A673 (cell line): ENCODE results near the gene PAX5. TPM values are rescaled to one million over a fixed set of nuclear protein-coding genes. Genes with fewer than 3 reads are reported as not detected.

Source experiments
- BruUV-seq: library from RNA; stranded (reverse); fragments of 400-500 nt; replicated peaks from 2 replicates; lab custom pipeline; 2021; lab: Mats Ljungman, UMichigan
- CTCF ChIA-PET: fragments of 300-600 bp; sonication (Branson Sonifier 250); formaldehyde crosslinking; loops from one replicate; lab custom pipeline; 2022; ENCODE audit warnings: antibody characterized with exemption; lab: Charles Lee
- POLR2A ChIA-PET: fragments of 300-600 bp; sonication (Branson Sonifier 250); formaldehyde crosslinking; loops from one replicate; lab custom pipeline; 2022; ENCODE audit warnings: antibody characterized with exemption; ENCODE audit not compliant: low non-redundant PET; lab: Charles Lee
- DNase-seq: peaks from one replicate; pipeline ENCODE4 v3.0.0-alpha.2; 2015; ENCODE audit warnings: low spot score
- H3K27ac ChIP-seq: fragments of 200-600 bp; sonication (generic); 2 replicates; pipeline ENCODE4 v1.5.1; 2016; ENCODE audit warnings: mixed run types, low read depth, mild to moderate bottlenecking, mixed read lengths, antibody characterized with exemption, low read length; ENCODE audit not compliant: poor library complexity, severe bottlenecking
- H3K27me3 ChIP-seq: fragments of 200-600 bp; sonication (generic); replicated peaks from 2 replicates; pipeline ENCODE4 v1.6.1; 2017; ENCODE audit warnings: mixed run types, low read depth, mild to moderate bottlenecking, mixed read lengths, antibody characterized with exemption, low read length; ENCODE audit not compliant: insufficient read depth, poor library complexity
- H3K36me3 ChIP-seq: fragments of 200-600 bp; sonication (generic); 2 replicates; pipeline ENCODE4 v1.6.1; 2016; ENCODE audit warnings: mixed run types, mild to moderate bottlenecking, mixed read lengths, antibody characterized with exemption, low read length; ENCODE audit not compliant: insufficient read depth, poor library complexity, severe bottlenecking
- H3K4me1 ChIP-seq: fragments of 200-600 bp; sonication (generic); 2 replicates; pipeline ENCODE4 v1.6.1; 2017; ENCODE audit warnings: mixed run types, mild to moderate bottlenecking, mixed read lengths, antibody characterized with exemption, low read length; ENCODE audit not compliant: insufficient read depth, poor library complexity, severe bottlenecking
- H3K4me3 ChIP-seq: fragments of 200-600 bp; sonication (generic); 2 replicates; pipeline ENCODE4 v1.5.1; 2016; ENCODE audit warnings: low read depth, mixed run types, mild to moderate bottlenecking, mixed read lengths, low read length; ENCODE audit not compliant: poor library complexity, severe bottlenecking
- H3K9me3 ChIP-seq: fragments of 200-600 bp; sonication (generic); 2 replicates; pipeline ENCODE4 v1.6.1; 2016; ENCODE audit warnings: mixed run types, low read depth, mild to moderate bottlenecking, mixed read lengths, antibody characterized with exemption, low read length; ENCODE audit not compliant: poor library complexity, severe bottlenecking
- EZH2 ChIP-seq: fragments of 200-600 bp; sonication (generic); IDR thresholded peaks from 2 replicates; pipeline ENCODE4 v1.6.1; 2017; ENCODE audit warnings: borderline replicate concordance, low read depth, mild to moderate bottlenecking, mixed read lengths, antibody characterized with exemption, low read length; ENCODE audit not compliant: poor library complexity, severe bottlenecking
- intact Hi-C: fragments of 100-400 bp; cut with micrococcal nuclease; formaldehyde crosslinking; loops from one replicate; pipeline ENCODE4 v1.10.0; 2022; ENCODE audit not compliant: unreplicated experiment
- total RNA-seq: library from RNA; stranded (reverse); gene quantifications from 2 replicates; pipeline ENCODE4 v1.2.3, GENCODE V29; 2021
- TF ChIP-seq, protein P1 (sequence below): fragments of 300-800, 200-600 bp; sonication (generic); conservative IDR thresholded peaks from 2 replicates; pipeline ENCODE4 v1.5.1; 2017; ENCODE audit warnings: low read depth, mild to moderate bottlenecking, antibody characterized with exemption, low read length, moderate library complexity, mixed read lengths

Gene PAX5
- total RNA-seq, 1 experiment from 2014 or later, result 5.5 TPM

DNA sequence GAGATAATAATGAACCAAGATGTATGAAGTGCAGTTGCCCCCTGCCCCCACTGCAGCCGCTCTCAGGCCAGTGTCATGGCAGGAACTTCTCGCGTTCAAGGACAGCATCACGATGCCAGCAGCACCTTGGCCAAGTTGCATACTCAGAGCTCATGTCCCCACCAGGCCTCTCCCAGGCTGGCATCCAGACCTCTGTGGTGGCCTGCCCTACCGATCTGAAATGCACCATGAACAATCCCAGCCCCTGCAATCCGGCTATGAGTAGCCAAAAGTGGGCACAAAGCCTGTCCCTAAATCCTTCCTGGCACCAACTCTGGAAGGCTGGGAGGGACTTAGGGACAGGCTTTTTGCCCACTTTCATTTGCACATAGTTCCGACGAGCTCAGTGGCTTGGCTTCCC is 140.9 kb downstream of the PAX5 start:
- POLR2A ChIA-PET, result no interaction called here
- Histone ChIP-seq H3K4me1 (peaks cover 5% of the 10 kb centered on the region), H3K27me3 (no peaks in the 10 kb centered on the region), H3K9me3 (no peaks in the 10 kb centered on the region), H3K36me3 (no peaks in the 10 kb centered on the region), H3K4me3 (no peak overlapping the region), H3K27ac (no peak overlapping the region)
- DNase-seq, result no peak
- BruUV-seq, result no TSS peak
- CTCF ChIA-PET, result no interaction called here
- intact Hi-C loops, result no loop called here
- TF ChIP-seq, protein P1, sequence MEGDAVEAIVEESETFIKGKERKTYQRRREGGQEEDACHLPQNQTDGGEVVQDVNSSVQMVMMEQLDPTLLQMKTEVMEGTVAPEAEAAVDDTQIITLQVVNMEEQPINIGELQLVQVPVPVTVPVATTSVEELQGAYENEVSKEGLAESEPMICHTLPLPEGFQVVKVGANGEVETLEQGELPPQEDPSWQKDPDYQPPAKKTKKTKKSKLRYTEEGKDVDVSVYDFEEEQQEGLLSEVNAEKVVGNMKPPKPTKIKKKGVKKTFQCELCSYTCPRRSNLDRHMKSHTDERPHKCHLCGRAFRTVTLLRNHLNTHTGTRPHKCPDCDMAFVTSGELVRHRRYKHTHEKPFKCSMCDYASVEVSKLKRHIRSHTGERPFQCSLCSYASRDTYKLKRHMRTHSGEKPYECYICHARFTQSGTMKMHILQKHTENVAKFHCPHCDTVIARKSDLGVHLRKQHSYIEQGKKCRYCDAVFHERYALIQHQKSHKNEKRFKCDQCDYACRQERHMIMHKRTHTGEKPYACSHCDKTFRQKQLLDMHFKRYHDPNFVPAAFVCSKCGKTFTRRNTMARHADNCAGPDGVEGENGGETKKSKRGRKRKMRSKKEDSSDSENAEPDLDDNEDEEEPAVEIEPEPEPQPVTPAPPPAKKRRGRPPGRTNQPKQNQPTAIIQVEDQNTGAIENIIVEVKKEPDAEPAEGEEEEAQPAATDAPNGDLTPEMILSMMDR, result no peak
- TF ChIP-seq EZH2, result no peak

DNA sequence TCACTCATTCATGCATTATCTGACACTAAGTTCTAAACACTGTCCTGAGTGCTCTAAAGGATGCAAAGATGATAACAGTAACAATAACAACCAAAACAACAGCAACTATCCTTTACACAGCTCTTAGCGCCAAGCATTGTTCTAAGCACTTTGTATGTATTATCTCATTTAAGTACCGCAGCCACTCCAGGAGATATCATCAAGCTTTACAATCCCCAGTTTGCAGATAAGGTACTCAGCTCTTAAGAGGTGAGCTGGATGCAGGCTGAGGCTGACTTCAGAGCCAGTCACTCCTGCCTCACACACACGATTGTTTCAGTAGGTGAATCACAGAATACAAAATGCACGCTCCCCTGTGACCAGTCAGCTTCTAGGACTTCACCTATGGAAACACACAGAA is 141.8 kb downstream of the PAX5 start:
- CTCF ChIA-PET, result no interaction called here
- POLR2A ChIA-PET, result no interaction called here
- no peaks in the 10 kb centered on the region for H3K27me3 ChIP-seq

DNA sequence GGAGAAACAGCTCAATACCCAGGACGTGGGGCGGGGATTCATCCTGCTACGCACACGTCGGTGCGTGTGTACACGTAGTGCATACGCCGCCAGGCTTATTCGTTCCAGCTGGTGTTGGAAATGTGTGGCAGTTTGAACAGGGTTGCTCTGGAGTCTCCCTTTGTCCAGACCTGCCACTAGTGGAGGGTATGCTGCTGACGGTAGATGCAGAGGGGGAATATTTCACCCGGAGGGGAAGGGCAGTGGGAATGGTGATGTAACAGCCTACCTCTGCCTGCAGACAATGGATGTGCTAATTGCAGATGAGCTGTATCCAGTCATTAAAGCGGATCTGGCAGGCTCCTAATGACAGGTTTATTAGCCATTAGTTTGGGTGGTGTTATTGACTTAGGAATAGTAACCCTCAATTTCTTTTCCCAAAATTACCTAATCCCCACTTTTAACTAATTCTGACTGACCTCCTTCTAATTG is 142.7 kb downstream of the PAX5 start:
- Histone ChIP-seq H3K9me3 (no peaks in the 10 kb centered on the region), H3K27me3 (no peaks in the 10 kb centered on the region), H3K4me3 (no peak overlapping the region), H3K27ac (no peak overlapping the region), H3K4me1 (no peaks in the 10 kb centered on the region), H3K36me3 (no peaks in the 10 kb centered on the region)
- CTCF ChIA-PET, result no interaction called here
- intact Hi-C loops, result no loop called here
- DNase-seq, result no peak
- POLR2A ChIA-PET, result no interaction called here
- TF ChIP-seq, protein P1, result no peak
- TF ChIP-seq EZH2, result no peak
- BruUV-seq, result no TSS peak

More for the DNA sequence above, 141.8 kb downstream of the PAX5 start:
- Histone ChIP-seq H3K9me3 (no peaks in the 10 kb centered on the region), H3K4me1 (no peaks in the 10 kb centered on the region), H3K36me3 (no peaks in the 10 kb centered on the region), H3K4me3 (no peak overlapping the region), H3K27ac (no peak overlapping the region)
- DNase-seq, result no peak
- BruUV-seq, result no TSS peak
- TF ChIP-seq, protein P1, result no peak
- no peak for TF ChIP-seq EZH2
- intact Hi-C loops, result no loop called here
